ENCODE measurements around the gene CTDSPL.

Gene CTDSPL

DNA sequence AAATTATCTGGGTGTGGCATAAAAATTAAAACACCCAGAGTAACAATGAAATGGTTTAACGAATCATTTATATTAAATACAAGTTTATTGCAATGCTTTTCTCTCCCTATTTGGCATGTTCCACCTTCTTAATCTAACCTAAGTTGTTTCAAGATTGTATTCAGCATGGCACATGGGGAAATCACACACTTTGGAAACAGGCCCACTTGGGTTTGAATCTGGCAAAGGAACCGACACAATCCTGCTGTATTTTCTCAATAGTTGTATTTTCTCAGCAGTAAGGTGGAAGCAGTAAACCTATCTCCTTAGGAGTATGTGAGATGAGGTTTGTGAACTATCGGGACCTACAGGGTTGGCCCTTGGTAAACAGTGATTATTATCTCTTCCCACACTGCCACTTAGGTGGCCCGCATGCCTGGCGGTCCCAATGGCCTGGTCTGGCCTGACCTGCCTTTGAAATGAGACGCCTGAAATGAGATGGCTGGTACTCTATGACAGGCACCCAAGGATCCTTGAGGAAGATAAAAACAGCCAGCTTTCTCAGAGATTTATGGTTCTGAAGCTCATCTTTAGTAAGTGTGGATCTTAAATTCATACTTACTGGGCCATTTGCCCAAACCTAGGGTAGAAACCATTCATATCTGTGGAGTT is 83.6 kb downstream of the CTDSPL start:
- no peak for DNase-seq

DNA sequence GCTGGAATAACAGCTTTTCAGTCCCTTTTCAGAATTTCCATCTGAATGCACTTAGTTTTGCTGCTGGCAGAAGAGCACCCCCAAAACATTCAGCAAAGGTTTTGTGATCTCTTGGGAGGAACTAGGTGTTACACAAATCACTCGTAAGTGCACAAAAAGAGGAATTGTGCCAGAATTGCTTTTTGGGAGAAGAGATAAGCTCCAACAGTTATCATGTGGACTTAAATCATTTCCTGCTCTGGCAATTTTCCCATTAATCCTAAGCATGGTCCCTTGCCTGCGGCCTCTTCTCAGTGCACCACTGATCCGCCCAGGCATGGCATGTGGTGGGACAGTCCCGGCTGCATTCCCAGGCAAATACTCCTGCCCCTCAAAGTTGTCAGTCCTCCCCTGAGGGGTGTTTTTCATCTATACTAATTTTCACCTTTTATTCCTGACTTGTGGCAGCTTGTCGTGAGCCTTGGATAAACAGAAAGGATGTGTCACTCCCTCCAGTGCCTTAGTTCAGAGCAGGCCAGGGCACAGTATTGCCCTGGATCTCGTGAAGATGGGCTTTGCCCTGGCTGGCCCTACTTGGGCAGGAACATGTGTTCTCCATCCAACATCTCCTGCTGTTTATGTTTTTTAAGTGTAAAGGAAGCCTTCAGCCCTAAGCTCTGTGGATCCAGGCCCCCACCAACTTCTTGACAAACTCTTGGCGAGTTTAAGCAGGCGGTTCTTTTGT is 84.3 kb downstream of the CTDSPL start:
- no peak for DNase-seq

DNA sequence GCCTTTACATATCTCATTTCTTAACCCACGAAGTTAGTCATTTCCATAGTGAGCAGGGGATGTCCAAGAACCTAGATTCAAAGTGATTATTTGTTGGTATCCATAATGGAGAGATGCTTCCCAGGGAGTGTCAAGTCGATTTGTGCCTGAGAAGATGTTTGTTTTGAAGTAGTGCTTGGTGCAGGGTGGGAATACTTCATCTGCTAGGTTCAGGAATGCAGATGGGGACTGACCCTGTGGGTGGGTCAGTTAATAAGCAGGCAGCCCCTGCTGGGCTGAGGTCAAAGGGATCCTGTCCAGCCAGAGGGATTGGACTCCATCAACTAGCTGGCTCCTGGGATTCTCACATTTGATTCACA is 84.8 kb downstream of the CTDSPL start:
- DNase-seq = no peak

DNA sequence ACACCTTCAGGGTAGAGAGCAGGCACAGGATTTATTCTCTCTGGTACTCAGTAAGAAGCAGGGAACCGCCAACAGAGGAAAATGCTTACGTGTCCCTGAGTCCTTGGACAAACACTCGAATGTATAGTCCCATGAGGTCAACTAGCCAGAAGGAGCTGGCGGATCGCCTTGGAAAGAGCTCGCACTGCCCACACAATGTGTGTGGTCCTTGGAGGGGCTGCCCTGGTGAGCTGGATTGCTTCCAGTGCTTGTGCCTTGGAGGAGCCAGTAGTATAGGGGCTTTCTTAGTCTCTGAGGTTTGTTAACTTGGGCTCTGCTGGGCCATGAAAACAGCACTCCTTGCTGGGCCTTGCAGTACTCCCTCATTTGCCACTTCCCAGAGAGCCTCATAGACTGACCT is 88.2 kb downstream of the CTDSPL start:
- DNase-seq = peak; percentile 85

DNA sequence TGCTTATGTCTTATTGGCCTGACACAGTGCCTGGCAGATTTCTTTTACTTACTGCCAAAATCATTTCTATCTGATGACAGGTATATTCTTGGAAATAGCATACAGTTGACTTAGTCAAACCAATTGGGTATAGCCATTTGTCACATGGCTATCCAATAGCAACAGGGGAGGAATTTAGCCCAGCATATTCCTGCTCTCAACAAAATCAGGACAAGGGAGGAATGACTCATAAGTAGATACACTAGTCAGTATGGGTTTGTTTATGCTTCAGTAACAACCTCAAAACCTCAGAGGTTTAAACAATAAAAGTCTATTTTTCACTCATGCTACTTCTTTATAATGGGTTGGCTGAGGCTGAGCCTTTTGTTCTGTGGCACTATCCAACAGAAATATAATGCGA is 90.9 kb downstream of the CTDSPL start:
- DNase-seq = no peak

DNA sequence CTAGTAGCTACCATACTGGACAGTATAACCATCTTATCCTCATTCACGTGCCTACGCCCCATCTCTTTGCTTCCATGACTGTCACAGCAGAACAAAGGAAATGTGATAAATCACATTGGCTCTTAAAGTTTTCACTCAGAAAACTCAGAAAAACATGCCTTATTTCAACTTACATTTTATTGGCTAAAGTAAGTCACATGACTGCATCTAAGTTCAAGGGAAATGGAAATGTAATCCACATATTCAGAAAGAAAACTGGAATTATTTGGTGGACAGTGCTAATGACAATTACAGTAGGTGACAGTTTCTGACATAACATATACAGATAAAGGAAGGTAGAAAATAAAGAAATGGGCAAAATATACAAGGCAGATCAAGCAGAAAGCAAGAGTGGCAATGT is 91.5 kb downstream of the CTDSPL start:
- DNase-seq = no peak

DNA sequence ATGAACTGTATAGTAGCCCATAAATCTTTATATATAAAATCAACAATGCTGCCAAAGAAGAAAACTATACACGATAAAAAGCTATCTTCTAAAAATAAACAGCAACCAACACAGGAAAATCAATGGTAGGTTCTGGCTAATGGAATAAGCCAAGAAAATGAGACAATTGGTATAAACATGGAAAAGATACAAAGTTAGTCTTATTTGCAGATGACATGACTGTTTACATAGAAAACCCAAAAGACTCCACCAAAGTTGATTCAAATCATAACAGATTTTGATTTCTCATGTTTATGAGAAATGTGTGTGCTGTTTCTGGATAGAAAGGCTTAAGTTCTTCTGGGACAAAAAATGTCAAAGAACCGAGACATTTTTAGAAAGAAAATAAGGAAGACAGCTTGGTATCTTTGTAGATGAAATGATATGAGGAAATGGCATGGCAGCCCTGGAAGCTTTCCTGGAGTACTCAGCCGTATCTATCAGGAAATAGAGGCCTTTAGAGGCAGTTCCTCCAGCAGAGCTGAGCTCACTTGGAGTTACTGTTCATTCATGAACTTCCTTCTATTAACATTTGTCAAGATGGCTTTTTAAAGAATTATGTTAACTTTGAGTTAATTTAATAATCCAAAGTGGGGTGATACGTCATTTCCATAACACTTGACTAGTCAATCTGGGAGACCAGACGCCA is 92.2 kb downstream of the CTDSPL start:
- no peak for DNase-seq

DNA sequence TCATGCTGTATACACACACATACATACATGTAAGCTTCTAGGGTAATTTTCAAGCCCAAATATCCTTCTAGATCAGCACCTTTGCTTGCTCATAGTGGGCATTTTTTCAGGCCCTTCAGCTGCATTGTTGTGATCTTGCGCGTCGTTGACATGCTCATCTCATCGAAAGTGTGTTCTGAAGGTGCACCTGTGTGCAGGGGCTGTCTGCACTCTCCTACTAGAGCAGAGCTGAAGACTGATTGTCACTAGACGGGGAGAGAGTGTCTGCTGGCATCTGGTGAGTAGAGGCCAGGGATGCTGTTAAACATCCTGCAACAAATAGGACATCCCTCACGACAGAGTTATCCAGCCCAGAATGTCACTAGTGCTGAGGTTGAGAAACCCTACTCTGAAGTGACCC is 93.2 kb downstream of the CTDSPL start:
- DNase-seq = no peak

DNA sequence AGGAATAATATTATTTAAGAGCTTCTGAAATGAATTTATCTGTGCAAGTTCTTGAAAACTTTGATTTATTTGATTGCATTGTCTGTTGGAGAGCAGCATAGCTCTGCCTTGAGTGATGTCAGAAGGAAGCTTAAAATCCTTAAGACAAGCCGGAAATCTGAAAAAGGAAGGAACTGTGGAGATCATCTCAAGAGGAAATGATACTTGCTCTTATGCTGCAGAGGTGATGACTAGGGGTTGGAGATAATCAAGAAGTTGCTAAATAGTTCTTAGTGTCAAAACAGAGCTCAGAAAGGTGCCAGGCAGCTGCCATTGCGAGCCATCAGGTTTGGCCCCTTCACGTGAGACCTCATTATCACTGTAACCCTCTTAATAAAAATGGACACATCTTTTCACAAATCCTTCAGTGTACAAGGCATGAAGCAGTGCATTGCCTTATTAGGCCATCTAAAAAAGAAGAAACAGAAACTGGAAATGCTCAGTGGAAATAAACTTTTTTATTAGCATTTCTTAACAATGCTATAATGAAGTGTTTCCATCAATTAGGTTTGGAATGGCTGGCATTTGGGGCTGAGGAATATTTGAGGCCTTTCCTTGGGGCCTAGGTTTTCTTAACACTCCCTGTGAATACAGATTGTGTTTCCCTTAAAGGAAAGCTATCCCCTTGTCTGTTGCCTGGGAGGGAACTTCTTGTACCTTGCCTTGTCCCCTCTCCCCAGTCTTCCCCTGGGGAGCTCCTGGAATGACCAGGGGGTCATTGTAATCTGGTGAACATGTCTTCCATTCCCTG is 94.4 kb downstream of the CTDSPL start:
- no peak for DNase-seq

DNA sequence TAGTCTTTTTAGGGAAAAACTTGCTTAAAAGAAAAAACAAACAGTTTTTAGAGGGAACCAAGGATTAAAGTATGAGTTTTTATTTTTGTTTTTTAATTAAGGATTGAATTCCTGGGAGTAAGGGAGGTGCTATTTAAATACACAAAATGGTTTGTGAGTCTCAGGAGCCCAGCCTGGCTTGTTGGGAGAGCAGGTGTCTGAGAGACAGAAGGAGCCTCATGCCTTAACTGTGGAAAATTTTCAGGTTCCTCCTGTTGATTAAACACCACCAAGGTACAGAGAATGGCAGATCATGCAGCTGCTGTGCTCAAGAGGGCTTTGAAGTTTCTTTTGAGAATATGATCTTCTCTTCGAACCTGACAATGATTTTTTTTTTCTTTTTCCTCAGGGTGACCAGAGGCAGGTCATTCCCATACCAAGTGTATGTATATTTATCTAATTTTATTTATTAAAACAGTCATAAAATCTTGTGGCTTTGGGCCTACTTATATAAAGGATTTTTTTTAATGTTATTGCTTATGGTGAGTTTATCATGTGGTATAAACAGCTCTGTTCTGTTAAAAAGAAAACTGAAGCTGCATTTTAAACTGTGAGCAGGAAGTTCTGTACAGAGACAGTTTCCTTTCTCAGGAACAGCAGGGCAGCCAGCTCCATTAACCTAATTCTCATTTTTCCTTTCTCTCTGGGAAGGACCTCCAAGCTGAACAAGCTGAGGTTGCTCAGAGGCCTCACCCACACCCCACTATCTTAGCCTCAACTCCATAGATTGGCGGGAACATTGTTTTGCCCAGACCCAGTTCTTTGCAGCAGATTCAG is 95.3 kb downstream of the CTDSPL start:
- DNase-seq = no peak

DNA sequence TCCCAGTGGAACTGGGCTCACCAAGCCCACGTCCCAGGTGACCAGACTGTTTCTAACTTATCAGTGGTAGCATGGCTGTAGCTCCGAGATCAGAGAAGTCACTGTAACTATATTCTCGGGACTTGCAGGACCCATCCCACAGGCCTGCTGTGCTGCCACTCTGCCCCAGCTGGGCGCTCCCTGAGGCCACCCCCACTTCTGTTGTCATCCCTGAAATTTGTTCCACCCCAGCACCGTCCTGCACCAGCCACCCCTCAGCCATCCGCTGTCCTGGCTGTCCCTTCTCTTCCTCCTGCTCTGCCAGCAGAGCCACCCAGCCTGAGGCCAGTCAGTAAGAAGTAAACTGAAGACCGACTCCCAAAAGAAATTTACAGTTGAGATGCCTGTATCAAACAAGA is 95.9 kb downstream of the CTDSPL start:
- DNase-seq = no peak

DNA sequence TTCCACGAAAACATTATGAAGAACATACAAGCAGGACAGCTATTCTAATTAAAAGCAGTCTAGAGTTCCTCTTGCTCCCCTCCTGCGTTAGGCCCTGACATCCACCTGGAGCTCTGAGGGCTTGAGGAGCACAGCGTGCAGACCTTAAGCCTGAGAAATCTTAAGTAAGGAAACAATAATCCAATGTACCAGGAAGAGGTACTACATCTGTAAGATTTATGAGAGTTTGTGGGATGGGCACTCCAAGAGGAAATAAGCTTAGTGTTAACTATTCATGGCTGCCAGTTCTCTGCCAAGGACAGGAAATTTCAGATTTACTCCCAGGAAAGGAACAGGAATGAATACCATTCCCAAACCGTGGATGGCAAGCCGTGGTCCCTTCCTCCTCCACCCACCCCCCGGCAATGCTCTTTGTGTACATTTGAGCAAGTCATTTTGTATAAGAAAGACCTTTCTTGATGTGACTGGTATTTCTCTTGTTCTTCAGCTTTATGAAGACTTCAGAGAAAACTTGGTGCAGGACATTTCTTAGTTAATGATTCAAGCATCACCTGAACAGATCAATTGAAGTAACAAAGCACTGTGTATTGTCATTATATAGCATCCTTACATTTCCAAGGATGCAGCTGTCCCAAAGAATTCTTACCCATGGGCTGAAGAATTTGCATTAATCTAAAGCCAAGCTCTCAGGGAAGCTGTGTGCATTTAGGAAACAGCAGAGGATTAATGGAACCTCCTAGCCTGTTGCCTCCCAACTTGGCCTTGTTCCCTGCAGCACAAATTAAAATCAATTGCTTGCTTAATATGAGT is 100.1 kb downstream of the CTDSPL start:
- no peak for DNase-seq

DNA sequence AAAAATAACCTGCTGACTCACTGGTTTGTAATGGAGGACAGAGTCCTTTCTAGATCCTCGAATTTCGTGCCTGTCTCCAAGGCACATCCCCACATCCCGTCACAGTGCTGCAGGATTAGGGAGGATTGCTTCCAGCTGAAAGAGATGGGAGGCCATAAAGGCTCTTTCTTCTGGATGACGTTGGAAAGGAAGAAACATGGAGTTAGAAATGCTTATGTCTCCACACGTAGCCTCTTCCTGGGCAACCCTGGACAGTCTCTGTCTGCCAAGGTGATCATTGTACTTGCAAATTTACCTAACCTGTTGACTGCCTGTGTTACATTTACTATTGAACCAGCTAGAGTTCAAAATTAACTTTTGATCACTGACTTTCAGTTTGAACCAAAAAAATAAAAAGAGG is 101.3 kb downstream of the CTDSPL start:
- no peak for DNase-seq

DNA sequence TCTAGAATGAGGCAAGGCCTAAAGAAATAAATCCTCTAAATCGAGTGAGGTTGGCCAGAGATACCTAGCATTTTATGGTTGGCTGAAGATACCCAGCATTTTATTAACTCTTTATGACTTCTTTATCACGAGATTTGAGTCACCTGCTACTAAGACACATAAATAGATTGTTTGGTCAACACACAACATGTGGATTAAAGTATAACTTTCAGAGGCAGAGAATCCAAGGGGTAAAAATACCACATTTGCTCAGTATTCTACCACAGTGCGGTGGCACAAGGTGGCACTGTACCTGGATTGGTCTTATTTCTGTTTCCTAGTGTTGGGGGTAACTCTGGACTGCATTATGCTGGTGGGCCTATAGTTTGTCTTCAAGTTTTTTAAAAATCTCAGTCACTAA is 102.0 kb downstream of the CTDSPL start:
- no peak for DNase-seq

DNA sequence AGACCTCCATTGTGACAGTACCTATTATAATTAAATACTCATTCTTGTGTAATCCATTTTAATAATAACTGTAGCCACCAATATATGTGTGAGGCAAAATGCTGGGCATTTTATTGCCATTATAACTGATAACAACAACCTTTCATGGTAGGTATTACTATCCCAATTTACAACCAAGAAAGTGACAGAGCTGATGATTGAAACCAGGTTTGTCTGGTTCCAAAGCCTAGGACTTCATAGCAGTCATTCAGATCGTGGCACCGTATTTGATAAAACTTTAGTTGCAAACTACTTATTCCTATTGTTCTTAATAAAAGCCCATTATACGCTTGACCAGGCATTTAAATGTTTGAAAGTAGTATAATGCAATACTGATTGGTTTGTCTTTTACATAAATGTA is 102.5 kb downstream of the CTDSPL start:
- no peak for DNase-seq

DNA sequence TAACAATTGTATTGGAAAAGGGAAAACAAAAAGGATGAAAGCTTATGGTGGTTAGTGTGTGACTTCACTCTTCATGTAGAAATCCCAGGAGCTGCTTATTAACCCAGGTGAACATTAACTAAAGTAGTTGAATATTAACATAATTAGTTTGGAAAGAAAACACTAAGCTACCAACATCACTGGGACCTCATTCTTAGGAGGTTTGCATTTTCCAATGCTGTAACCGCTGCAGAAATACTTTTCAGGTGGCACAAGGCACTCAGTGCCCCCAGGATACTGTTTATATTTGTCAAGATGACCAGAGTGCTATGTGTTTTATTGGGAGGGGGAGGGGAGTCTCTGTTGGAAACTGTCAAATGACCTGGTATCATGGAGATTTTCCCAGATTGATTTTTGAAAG is 103.0 kb downstream of the CTDSPL start:
- DNase-seq = no peak

DNA sequence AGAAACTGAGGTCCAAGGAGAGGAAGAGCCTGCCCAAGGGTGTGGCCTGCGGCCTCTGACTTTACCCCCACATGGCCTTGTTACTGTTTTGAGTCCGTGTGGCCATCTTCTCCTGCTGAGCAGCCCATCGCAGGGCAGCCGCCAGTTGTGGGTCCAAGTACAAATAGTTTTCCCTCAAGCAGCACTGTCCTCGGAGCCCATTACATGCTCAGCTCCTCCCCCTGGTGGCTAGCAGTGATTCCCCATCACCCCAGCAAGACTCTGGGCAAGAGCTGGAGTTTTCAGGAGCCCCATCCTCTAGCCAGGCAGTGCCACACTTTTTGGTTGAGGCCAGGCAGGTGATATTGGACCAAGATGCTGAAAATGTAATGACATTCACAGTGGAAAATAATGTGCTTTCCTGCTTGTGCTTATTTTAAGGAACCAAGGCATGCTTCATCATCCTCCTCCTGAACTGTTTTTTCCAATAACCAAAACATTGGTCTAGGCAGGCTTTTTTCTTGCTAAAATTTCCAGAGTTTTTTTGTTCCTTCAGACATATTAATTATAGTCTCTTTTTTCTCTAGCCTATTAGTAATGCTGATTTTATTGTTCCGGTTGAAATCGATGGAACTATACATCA is 105.7 kb downstream of the CTDSPL start:
- DNase-seq = peak; percentile 65

DNA sequence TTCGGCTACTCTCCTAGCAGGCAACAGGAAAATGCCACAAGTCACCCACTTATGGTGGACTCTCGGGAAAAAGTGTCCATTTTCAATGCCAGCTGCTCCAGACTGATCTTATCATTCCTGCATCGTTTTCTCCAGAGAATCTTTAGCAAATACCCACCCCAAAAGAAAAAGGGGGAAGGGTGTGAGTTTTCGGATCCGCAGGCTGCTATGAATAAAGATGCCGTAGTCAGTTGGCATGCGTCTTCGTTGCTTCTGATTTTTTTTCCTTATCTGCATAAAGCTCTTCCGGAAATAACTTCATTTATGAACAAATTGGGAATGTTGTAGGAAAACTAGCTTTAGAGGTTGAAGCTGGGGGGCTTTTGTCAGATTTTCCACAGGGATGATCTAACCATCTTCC is 106.5 kb downstream of the CTDSPL start:
- no peak for DNase-seq

DNA sequence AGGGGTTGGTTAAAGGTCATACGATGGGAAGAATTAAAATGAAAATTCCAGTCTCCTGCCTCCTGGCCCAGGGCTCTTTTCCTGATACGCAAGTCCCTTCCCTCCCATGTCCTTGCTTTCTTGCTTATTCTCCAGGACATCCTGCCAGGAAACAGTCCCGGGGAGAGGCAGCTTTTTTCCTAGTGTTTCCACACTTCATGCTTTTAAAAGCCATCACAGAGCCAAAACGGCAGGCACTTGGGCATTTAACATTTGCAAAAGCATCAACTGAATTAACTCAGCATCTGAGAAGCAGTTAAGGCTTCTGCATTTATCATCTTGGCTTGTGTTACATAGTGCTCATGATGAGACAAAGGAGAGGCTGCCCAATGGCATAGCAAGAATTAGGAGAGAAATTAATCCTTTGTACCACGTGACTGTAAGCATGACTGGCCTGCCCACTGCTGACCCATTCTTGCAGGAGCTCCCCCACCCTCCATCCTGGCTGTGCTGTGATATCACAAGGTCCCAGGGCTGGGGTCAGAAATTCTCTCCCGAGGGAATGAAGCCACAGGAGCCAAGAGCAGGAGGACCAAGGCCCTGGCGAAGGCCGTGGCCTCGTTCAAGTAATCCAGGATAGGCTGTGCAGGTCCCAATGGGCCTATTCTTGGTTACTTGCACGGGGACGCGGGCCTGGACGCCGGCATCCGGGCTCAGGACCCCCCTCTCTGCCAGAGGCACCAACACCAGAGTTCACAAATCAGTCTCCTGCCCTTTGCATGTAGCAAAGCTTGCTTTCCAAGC is 107.3 kb downstream of the CTDSPL start:
- no peak for DNase-seq

DNA sequence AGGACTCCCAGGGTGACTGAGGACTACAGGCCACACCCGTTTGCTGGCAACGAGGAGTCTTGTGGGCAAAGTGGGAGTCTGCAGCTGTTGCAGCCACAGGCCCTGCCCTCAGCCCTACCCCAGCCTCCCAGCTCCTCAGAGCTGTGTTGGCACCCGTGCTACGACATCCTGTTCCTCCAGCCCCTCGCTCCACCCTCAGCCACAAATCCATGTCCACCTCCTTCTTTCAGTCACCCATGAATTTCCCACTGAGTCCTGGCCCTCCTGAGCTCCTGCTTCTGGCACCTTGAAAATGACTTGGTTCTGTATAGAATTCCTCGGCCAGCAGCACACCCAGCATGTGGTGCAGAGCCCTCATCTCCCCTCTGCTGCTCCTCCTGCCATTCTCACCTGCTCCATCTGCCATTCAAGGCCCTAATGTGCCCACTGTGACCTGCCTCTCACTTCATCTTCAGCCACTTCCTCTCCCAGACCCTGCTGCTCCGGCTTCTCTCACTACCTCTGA is 108.0 kb downstream of the CTDSPL start:
- DNase-seq = peak; percentile 72

Data from right hindlimb (tissue), 1 donor.